LNCaP clone FGC (cell line): ENCODE data around the gene KIF5B.
"Not testable (repeated sequence)": the region's sequence is repeated elsewhere in the genome, so short reads cannot be mapped to it uniquely, and the experiment has no call there.

Source experiments
- DNase-seq: peaks from one replicate; pipeline ENCODE4 v3.0.0-alpha.2; 2011; ENCODE audit warnings: low read depth
- H3K4me3 ChIP-seq: 2 replicates; pipeline ENCODE4 v1.5.1; 2011; ENCODE audit warnings: mild to moderate bottlenecking, low read depth, low read length, control low read depth
- TF ChIP-seq, protein P1 (sequence below): IDR thresholded peaks from 2 replicates; pipeline ENCODE4 v1.5.1; 2012; ENCODE audit warnings: mild to moderate bottlenecking; ENCODE audit not compliant: control insufficient read depth, insufficient read depth; ENCODE audit errors: extremely low read depth

KIF5B gene

DNA sequence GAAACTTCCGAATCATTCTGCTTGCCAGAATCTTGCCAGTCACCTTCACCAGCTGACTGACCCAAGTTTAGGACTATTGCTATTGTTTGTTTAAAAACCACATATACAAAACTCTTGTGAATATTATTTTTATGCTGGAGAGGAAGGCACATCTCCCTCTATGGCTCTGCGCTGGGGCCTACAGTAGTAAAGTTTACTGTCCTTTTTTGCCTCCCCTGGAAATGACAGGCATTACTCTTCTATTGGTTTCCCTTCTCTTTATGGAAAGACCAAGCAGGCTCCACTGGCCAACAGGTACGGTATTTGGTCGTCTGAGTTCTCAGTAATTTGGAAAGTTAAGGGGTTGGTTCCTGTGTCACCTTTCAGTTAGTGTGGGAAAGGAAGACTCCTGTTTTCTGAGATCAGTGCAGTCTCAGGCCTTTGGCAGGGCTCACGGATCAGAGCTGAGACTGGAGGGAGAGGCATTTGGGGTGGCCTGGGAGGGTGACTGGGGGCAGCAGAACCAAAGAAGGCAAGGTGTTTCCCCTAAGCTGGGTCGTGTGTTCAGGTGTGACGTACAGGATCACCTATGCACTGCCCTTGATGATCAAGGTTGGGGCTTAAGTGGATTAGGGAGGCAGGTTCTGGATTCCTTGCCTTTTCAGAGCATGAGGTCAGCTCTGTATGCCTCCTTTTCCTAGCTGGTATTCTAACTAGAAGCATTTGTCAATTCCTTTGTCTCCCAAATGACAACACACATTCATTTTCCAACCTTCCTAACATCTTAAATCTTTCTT is 16.0 kb upstream of the KIF5B start:
- DNase-seq, result no peak
- H3K4me3 ChIP-seq, result no peak overlapping the region
- TF ChIP-seq, protein P1, sequence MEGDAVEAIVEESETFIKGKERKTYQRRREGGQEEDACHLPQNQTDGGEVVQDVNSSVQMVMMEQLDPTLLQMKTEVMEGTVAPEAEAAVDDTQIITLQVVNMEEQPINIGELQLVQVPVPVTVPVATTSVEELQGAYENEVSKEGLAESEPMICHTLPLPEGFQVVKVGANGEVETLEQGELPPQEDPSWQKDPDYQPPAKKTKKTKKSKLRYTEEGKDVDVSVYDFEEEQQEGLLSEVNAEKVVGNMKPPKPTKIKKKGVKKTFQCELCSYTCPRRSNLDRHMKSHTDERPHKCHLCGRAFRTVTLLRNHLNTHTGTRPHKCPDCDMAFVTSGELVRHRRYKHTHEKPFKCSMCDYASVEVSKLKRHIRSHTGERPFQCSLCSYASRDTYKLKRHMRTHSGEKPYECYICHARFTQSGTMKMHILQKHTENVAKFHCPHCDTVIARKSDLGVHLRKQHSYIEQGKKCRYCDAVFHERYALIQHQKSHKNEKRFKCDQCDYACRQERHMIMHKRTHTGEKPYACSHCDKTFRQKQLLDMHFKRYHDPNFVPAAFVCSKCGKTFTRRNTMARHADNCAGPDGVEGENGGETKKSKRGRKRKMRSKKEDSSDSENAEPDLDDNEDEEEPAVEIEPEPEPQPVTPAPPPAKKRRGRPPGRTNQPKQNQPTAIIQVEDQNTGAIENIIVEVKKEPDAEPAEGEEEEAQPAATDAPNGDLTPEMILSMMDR, result no peak

DNA sequence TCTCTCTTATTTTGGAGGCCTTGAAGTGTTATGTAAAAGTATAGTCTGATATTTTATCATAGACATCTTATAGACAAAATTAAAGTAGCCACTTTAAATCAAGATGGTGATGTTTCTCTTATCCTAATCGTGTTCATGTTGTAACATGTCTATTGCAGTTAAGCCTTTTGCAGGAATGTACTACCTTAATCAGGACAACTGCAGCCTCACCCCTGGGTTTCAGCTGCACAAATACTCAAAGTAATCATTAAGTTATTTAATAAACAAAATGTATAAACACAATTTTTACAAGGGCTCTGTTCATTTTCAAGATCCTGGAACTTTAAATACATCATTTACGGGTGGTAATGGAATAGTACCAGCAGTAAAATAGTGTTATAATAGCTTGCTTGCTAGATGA is 14.4 kb upstream of the KIF5B start:
- TF ChIP-seq, protein P1, result no peak

GRCh38 chr10:32068569-32068968 is 12.3 kb upstream of the KIF5B start:
- no peak for DNase-seq
- H3K4me3 ChIP-seq, result no peak overlapping the region
- TF ChIP-seq, protein P1, result no peak

More for the DNA sequence above, 14.4 kb upstream of the KIF5B start:
- DNase-seq, result peak; percentile 46
- H3K4me3 ChIP-seq, result no peak overlapping the region

DNA sequence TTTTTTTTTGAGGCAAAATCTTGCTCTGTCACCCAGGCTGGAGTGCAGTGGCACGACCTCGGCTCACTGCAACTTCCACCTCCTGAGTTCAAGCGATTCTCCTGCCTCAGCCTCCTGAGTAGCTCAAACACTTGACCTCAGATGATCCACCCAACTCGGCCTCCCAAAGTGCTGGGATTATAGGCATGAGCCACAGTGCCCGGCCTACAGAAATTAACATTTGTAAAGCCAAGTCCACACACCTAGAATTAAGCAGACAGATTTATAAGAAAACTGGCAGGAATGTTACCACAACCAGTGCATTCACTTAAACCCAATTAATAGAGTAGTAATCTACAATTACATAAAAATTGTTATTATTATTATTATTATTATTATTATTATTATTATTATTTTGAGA is 11.7 kb upstream of the KIF5B start:
- not testable (repeated sequence) for DNase-seq, H3K4me3 ChIP-seq

- DNase-seq, result no peak
- TF ChIP-seq, protein P1, result no peak
- H3K4me3 ChIP-seq, result no peak overlapping the region
Observed at GRCh38 chr10:32065856-32066255, 9.6 kb upstream of the KIF5B start.

DNA sequence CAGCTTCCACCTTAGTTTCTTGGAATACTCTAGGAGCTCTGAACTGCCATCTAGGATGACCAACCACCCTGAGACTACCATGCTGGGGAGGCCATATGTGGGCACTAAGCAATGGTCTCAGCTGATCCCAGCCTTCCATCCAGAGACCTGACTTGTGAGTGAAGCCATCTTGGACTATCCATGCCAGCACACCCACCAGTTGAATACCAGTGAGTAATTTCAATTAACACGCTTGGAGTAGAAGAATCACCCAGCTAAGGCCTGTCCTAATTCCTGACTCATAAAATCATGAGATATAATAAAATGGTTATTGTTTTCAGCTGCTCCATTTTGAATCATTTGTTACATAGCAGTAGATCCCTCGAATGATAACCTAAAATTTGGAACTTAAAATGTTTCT is 5.2 kb upstream of the KIF5B start:
- TF ChIP-seq, protein P1, result no peak
- no peak for DNase-seq
- no peak overlapping the region for H3K4me3 ChIP-seq

DNA sequence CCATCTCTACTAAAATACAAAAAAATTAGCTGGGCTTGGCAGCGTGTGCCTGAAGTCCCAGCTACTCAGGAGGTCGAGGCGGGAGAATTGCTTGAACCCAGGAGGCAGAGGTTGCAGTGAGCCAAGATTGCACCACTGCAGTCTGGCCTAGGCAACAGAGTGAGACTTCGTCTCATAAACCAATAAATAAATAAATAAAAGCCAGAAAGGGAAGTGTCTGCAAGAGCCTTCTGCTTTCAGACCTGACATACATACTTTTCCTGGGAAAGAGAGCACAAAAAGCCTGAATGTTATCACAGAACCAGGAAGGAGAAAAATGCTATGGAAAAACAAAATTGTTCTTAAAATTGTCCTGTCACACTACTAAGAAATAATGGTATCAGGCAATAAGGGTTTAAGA is 4.1 kb upstream of the KIF5B start:
- no peak overlapping the region for H3K4me3 ChIP-seq
- DNase-seq, result no peak
- TF ChIP-seq, protein P1, result no peak
